Thyroid gland (tissue), 4 donors: ENCODE measurements around the gene DPP6. TPM values are rescaled to one million over a fixed set of nuclear protein-coding genes. Genes with fewer than 3 reads are reported as not detected.

Source experiments
- DNase-seq, 2 donors: peaks; one replicate each; pipeline ENCODE4 v3.0.0-alpha.2; 2019
- H3K27ac ChIP-seq, 3 donors: fragments of 200-600 bp; sonication (generic); 1 replicate in 2 of 3; 2 replicates in 1 of 3; pipeline ENCODE4 v1.5.1; 2016 to 2019; ENCODE audit warnings: mild to moderate bottlenecking in 1 of 3, moderate library complexity in 1 of 3
- H3K27me3 ChIP-seq: fragments of 200-600 bp; sonication (generic); one replicate; pipeline ENCODE4 v1.5.1; 2019
- H3K36me3 ChIP-seq, 2 donors: fragments of 200-600 bp; sonication (generic); one replicate each; pipeline ENCODE4 v1.5.1; 2016 to 2019
- H3K4me1 ChIP-seq, 2 donors: fragments of 200-600 bp; sonication (generic); one replicate each; pipeline ENCODE4 v1.5.1; 2017 to 2019
- H3K4me3 ChIP-seq, 3 donors: fragments of 200-600 bp; sonication (generic); replicated peaks in 1 of 3; 1 replicate in 2 of 3; 2 replicates in 1 of 3; pipeline ENCODE4 v1.5.1; 2016; ENCODE audit warnings: mild to moderate bottlenecking in 1 of 3
- H3K9me3 ChIP-seq: fragments of 200-600 bp; sonication (generic); one replicate; pipeline ENCODE4 v1.5.1; 2017
- POLR2A ChIP-seq, 2 donors: fragments of 450-650 bp; IDR thresholded peaks; one replicate each; pipeline ENCODE4 v1.6.1; 2017; ENCODE audit warnings: antibody characterized with exemption in 2 of 2, mild to moderate bottlenecking in 2 of 2, moderate library complexity in 1 of 2
- WGBS, 2 donors: methylation state at CpG; one replicate each; pipeline ENCODE4 v1.1.5; 2017; 5-methylcytosine and 5-hydroxymethylcytosine counted together
- intact Hi-C: fragments of 100-400 bp; cut with DNase I; formaldehyde crosslinking; loops from one replicate; pipeline ENCODE4 v1.15.1; 2023
- total RNA-seq, 4 donors: library from RNA; depleted of rRNA; stranded (reverse); fragments of >200 nt; gene quantifications; one replicate each; pipeline ENCODE4 v1.2.3, GENCODE V29; 2016
- TF ChIP-seq, protein P1 (sequence below), 6 experiments: fragments of 200-600 bp in 3 of 6; fragments of 450-650 bp in 3 of 6; sonication (generic) in 3 of 6; IDR thresholded peaks; one replicate each; pipeline ENCODE4 v1.5.1; 2016 to 2019; ENCODE audit warnings: antibody characterized with exemption in 6 of 6, mild to moderate bottlenecking in 2 of 6, inconsistent platforms in 1 of 6, moderate library complexity in 1 of 6

DPP6 gene
- total RNA-seq, 4 donors from 2014 or later, result 50.7 to 97.7 (median 68.9) TPM

DNA sequence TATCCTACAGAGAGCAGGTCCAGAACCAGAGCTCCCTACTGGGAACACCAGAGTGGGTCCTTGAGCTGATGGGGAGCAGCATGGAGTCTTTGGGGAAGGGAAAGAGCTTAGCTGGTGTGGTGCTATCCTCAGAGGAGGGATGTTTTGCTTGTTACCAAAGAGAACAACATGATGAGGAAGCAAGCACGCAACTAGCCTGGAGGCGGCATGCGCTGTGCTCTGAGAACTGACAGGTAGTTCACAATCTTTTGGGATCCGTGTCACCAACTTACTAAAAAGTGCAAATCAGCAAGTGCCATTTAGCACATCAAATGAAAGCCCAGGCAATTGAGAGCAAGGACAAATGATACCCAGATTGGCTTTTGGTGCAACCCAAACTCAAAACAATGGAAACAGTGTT lies 257.9 kb downstream of the DPP6 start:
- 92 to 93% methylated on average over 4 of the region's 4 CpGs for WGBS, 2 donors
- Histone ChIP-seq H3K4me1 (no peaks in the 10 kb centered on the region), H3K9me3 (no peaks in the 10 kb centered on the region), H3K27ac (no peak overlapping the region), H3K27me3 (no peaks in the 10 kb centered on the region), H3K36me3 (no peaks in the 10 kb centered on the region), H3K4me3 (no peak overlapping the region)
- DNase-seq, result no peak
- TF ChIP-seq POLR2A (IDR thresholded peaks at IDR 0.05), result no peak
- TF ChIP-seq, protein P1, sequence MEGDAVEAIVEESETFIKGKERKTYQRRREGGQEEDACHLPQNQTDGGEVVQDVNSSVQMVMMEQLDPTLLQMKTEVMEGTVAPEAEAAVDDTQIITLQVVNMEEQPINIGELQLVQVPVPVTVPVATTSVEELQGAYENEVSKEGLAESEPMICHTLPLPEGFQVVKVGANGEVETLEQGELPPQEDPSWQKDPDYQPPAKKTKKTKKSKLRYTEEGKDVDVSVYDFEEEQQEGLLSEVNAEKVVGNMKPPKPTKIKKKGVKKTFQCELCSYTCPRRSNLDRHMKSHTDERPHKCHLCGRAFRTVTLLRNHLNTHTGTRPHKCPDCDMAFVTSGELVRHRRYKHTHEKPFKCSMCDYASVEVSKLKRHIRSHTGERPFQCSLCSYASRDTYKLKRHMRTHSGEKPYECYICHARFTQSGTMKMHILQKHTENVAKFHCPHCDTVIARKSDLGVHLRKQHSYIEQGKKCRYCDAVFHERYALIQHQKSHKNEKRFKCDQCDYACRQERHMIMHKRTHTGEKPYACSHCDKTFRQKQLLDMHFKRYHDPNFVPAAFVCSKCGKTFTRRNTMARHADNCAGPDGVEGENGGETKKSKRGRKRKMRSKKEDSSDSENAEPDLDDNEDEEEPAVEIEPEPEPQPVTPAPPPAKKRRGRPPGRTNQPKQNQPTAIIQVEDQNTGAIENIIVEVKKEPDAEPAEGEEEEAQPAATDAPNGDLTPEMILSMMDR (IDR thresholded peaks at IDR 0.05), result no peak
- intact Hi-C loops, result no loop called here

DNA sequence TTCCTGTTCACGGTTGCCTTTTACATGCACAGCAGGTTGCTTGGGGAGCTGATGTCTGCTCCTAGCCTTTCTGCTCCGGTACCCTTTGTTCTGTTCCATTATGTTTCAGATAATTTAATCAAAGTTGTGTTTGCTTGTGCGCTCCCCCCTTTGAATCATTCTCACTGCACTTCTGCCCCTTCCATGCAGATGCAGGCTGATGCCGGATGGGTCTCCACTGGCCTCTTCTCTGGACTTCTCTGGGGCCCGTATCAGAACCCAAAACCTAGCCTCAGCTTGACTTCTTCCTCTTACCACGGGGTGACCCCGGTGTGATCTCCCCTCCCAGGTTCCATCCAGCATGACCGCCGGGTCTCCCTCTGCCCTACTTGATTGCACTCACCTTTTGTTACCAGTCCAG lies 272.0 kb downstream of the DPP6 start:
- no peak for TF ChIP-seq POLR2A (IDR thresholded peaks at IDR 0.05)
- TF ChIP-seq, protein P1 (IDR thresholded peaks at IDR 0.05), result no peak
- Histone ChIP-seq H3K27me3 (no peaks in the 10 kb centered on the region), H3K4me1 (no peaks in the 10 kb centered on the region), H3K27ac (no peak overlapping the region), H3K4me3 (no peak overlapping the region), H3K9me3 (no peaks in the 10 kb centered on the region), H3K36me3 (no peaks in the 10 kb centered on the region)
- WGBS, 2 donors, result 90% methylated on average over 9 of the region's 9 CpGs
- intact Hi-C loops, result no loop called here
- DNase-seq, result no peak

DNA sequence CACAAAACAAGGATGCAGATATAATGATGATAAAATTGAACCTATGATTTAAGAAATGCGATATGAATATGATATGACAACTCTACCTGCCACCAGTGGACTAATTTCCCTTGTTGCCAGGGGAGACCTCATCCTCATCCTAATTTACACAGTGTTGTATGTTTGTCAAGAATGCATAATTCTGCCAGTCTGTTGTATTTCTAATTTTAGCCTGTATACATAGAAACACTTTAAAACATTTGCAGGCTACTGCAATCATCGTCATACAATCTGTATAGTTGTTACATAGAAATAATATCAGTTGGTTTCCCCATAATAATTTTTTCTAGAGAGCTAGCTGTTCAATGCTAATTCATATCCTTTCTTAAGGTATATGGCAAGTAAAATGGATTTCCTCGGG lies 274.2 kb downstream of the DPP6 start:
- Histone ChIP-seq H3K36me3 (no peaks in the 10 kb centered on the region), H3K9me3 (no peaks in the 10 kb centered on the region), H3K27ac (no peak overlapping the region), H3K27me3 (no peaks in the 10 kb centered on the region), H3K4me3 (no peak overlapping the region), H3K4me1 (no peaks in the 10 kb centered on the region)
- no peak for TF ChIP-seq POLR2A (IDR thresholded peaks at IDR 0.05)
- TF ChIP-seq, protein P1 (IDR thresholded peaks at IDR 0.05), result no peak
- no peak for DNase-seq
- WGBS, 2 donors, result 72 to 88% methylated on average over 3 of the region's 3 CpGs
- intact Hi-C loops, result no loop called here

DNA sequence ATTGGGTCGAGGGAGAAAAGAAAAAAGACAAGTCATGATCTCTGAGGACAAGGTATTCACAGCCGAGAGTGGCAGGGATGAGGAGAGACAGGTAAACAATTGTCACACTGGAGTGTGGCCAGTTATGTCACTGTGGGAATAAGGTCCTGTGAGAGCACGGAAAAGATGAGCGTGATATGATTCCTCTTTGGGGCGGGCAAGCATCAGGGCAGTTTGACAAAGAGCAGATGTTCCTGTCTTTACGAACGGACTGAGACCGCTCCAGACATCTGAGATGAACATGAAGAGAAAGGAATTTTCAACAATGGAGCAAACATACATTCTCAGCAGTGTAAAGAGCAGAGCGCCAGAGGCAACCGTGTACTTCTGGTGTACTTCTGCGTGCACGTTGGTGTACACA lies 278.1 kb downstream of the DPP6 start:
- WGBS, 2 donors, result 82 to 88% methylated on average over 12 of the region's 12 CpGs
- H3K27me3 ChIP-seq, result no peaks in the 10 kb centered on the region
- H3K4me3 ChIP-seq, result no peak overlapping the region
- H3K9me3 ChIP-seq, result no peaks in the 10 kb centered on the region
- TF ChIP-seq, protein P1 (IDR thresholded peaks at IDR 0.05), result no peak
- no peak for TF ChIP-seq POLR2A (IDR thresholded peaks at IDR 0.05)
- no peaks in the 10 kb centered on the region for H3K36me3 ChIP-seq
- intact Hi-C loops, result no loop called here
- DNase-seq, result no peak
- H3K4me1 ChIP-seq, result no peaks in the 10 kb centered on the region
- H3K27ac ChIP-seq, result no peak overlapping the region

DNA sequence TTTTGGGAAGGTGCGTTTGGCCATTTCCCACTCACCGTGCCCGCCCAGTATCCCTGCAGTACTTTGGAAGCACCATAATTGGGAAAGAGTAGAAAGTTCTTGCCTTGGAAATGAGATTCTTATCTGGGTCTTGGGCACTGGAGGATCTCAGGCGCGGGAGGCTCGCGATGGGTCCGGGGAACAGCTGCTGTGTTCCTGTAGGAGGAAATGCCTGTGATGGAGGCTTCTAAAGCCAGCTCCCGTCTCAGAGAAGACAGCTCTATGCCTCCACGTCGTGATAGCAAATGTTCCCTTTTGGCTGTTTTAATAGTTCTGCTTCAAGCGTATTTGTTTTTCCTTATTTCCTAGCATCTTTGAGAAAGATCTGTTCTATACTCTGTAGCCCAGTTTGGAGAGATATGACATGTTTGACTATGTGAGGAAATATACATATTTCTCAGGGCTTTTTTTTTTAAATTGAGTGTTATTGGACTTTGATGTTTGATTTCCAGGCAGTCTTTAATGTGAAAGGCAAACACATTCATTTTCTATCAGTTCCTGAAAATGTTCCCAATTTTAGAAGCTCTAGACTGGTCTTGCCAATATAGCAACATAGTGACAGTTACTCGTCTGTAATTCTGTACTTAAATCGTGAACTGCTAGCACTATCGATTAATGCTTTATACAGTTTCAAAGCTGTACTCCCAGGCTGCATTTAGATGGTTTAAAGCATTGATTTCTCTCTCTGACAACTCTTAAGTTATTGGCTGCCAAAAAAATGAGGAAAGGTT lies 280.8 kb downstream of the DPP6 start:
- intact Hi-C loops, result no loop called here
- no peak for TF ChIP-seq POLR2A (IDR thresholded peaks at IDR 0.05)
- TF ChIP-seq, protein P1 (IDR thresholded peaks at IDR 0.05), result no peak

More for the DNA sequence above, 280.8 kb downstream of the DPP6 start:
- Histone ChIP-seq H3K9me3 (no peaks in the 10 kb centered on the region), H3K4me3 (no peak overlapping the region), H3K27me3 (no peaks in the 10 kb centered on the region), H3K4me1 (no peaks in the 10 kb centered on the region), H3K36me3 (no peaks in the 10 kb centered on the region), H3K27ac (no peak overlapping the region)
- no peak for DNase-seq
- 87 to 89% methylated on average over 15 of the region's 15 CpGs for WGBS, 2 donors
